H1 (cell line): ENCODE measurements around the gene VDR. TPM values are rescaled to one million over a fixed set of nuclear protein-coding genes. Genes with fewer than 3 reads are reported as not detected.

Source experiments
- CTCF ChIA-PET: fragments of 300-600 bp; sonication (Branson Sonifier 250); formaldehyde crosslinking; loops from one replicate; lab custom pipeline; 2021; ENCODE audit not compliant: partially characterized antibody; lab: Charles Lee
- POLR2A ChIA-PET: fragments of 300-600 bp; sonication (Branson Sonifier 250); formaldehyde crosslinking; loops from one replicate; lab custom pipeline; 2021; ENCODE audit warnings: inconsistent platforms; ENCODE audit not compliant: partially characterized antibody; lab: Charles Lee
- DNase-seq, 2 experiments: peaks; one replicate each; pipeline versions ENCODE4 v3.0.0 to v3.0.0-alpha.2; 2010 to 2022; ENCODE audit warnings: low spot score in 2 of 2, low read depth in 1 of 2, mixed read lengths in 1 of 2
- FAIRE-seq: peaks from 2 replicates; lab custom pipeline; 2011; peaks lifted over from hg19 to GRCh38; lab: Jason Lieb, UNC
- H2AFZ ChIP-seq: 2 replicates; pipeline ENCODE4 v1.8.1; 2012; ENCODE audit warnings: low read length, inconsistent platforms
- H2AK5ac ChIP-seq: 2 replicates; pipeline ENCODE4 v1.6.1; 2013; ENCODE audit warnings: low read depth, low read length
- H2BK120ac ChIP-seq: replicated peaks from 2 replicates; pipeline ENCODE3; 2013; ENCODE audit warnings: low read depth, low read length, inconsistent platforms
- H2BK12ac ChIP-seq: 2 replicates; pipeline ENCODE4 v1.6.1; 2013; ENCODE audit warnings: low read depth, low read length
- H2BK15ac ChIP-seq: 2 replicates; pipeline ENCODE4 v1.6.1; 2013; ENCODE audit warnings: low read length
- H2BK20ac ChIP-seq: 2 replicates; pipeline ENCODE4 v1.6.1; 2013; ENCODE audit warnings: low read length
- H2BK5ac ChIP-seq: 2 replicates; pipeline ENCODE4 v1.6.1; 2013; ENCODE audit warnings: low read depth, low read length
- H3K14ac ChIP-seq: 2 replicates; pipeline ENCODE4 v1.6.1; 2013; ENCODE audit warnings: inconsistent platforms; ENCODE audit not compliant: insufficient read length
- H3K18ac ChIP-seq: 2 replicates; pipeline ENCODE4 v1.6.1; 2013; ENCODE audit warnings: low read length; ENCODE audit errors: extremely low read depth
- H3K23ac ChIP-seq: 2 replicates; pipeline ENCODE4 v1.6.1; 2013; ENCODE audit warnings: inconsistent platforms; ENCODE audit not compliant: insufficient read length
- H3K23me2 ChIP-seq: 2 replicates; pipeline ENCODE4 v1.6.1; 2013; ENCODE audit warnings: low read depth, low read length
- H3K27ac ChIP-seq: 2 replicates; pipeline ENCODE4 v1.6.1; 2011; ENCODE audit warnings: low read depth, low read length, inconsistent platforms
- H3K27me3 ChIP-seq, 4 experiments: replicated peaks in 1 of 4; 1 replicate in 1 of 4; 2 replicates in 3 of 4; pipeline versions ENCODE4 v1.6.1 to v1.8.1; 2011 to 2013; ENCODE audit warnings: low read length in 3 of 4, mild to moderate bottlenecking in 3 of 4, inconsistent platforms in 2 of 4, mixed read lengths in 2 of 4, moderate library complexity in 1 of 4; ENCODE audit not compliant: control insufficient read depth in 3 of 4, insufficient read depth in 3 of 4; ENCODE audit errors: extremely low read depth in 1 of 4
- H3K36me3 ChIP-seq, 4 experiments: 2 replicates each; pipeline versions ENCODE4 v1.6.1 to v1.8.1; 2011 to 2013; ENCODE audit warnings: mild to moderate bottlenecking in 4 of 4, low read length in 3 of 4, moderate library complexity in 2 of 4, control low read depth in 1 of 4, inconsistent platforms in 1 of 4; ENCODE audit not compliant: insufficient read depth in 4 of 4, control insufficient read depth in 2 of 4
- H3K4ac ChIP-seq: replicated peaks from 2 replicates; pipeline ENCODE3; 2013; ENCODE audit warnings: low read length, low read depth, mixed read lengths, inconsistent platforms; ENCODE audit not compliant: insufficient read length
- H3K4me1 ChIP-seq, 4 experiments: replicated peaks in 1 of 4; 1 replicate in 1 of 4; 2 replicates in 3 of 4; pipeline versions ENCODE4 v1.6.1 to v1.8.1; 2011 to 2013; ENCODE audit warnings: low read length in 3 of 4, inconsistent platforms in 2 of 4, mixed read lengths in 1 of 4; ENCODE audit not compliant: insufficient read depth in 4 of 4, control insufficient read depth in 3 of 4
- H3K4me2 ChIP-seq, 2 experiments: 2 replicates each; pipeline versions ENCODE4 v1.6.1 to v1.8.1; 2011 to 2013; ENCODE audit warnings: low read depth in 2 of 2, low read length in 2 of 2, control low read depth in 1 of 2, inconsistent platforms in 1 of 2, mild to moderate bottlenecking in 1 of 2; ENCODE audit not compliant: insufficient read depth in 1 of 2
- H3K4me3 ChIP-seq, 4 experiments: fragments of 200-600, 300-600 bp in 1 of 4; sonication (generic), shearing (Covaris generic), sonication (Bioruptor Twin) in 1 of 4; 2 replicates each; pipeline versions ENCODE4 v1.5.1 to v1.8.1; 2011 to 2016; ENCODE audit warnings: low read length in 4 of 4, low read depth in 3 of 4, control low read depth in 2 of 4, inconsistent platforms in 2 of 4, mild to moderate bottlenecking in 2 of 4, mixed read lengths in 1 of 4, moderate library complexity in 1 of 4; ENCODE audit not compliant: insufficient read depth in 2 of 4; ENCODE audit errors: extremely low read depth in 1 of 4
- H3K56ac ChIP-seq: replicated peaks from 2 replicates; pipeline ENCODE3; 2013; ENCODE audit warnings: low read depth, mild to moderate bottlenecking, mixed read lengths, low read length, inconsistent platforms; ENCODE audit not compliant: insufficient read length
- H3K79me1 ChIP-seq: 2 replicates; pipeline ENCODE4 v1.6.1; 2013; ENCODE audit warnings: low read depth, low read length, control low read depth
- H3K79me2 ChIP-seq, 2 experiments: 2 replicates each; pipeline versions ENCODE4 v1.6.1 to v1.8.1; 2012 to 2013; ENCODE audit warnings: low read length in 2 of 2, mild to moderate bottlenecking in 2 of 2, inconsistent platforms in 1 of 2; ENCODE audit not compliant: insufficient read depth in 2 of 2, control insufficient read depth in 1 of 2
- H3K9ac ChIP-seq, 4 experiments: replicated peaks in 1 of 4; 1 replicate in 1 of 4; 2 replicates in 3 of 4; pipeline versions ENCODE4 v1.6.1 to v1.8.1; 2011 to 2013; ENCODE audit warnings: low read depth in 3 of 4, low read length in 3 of 4, control low read depth in 2 of 4, mild to moderate bottlenecking in 2 of 4, moderate library complexity in 2 of 4, inconsistent platforms in 1 of 4; ENCODE audit errors: extremely low read depth in 1 of 4
- H3K9me3 ChIP-seq, 2 experiments: 2 replicates each; pipeline versions ENCODE4 v1.6.1 to v1.8.1; 2012 to 2013; ENCODE audit warnings: mild to moderate bottlenecking in 2 of 2, moderate library complexity in 2 of 2, control low read depth in 1 of 2, inconsistent platforms in 1 of 2, low read depth in 1 of 2, low read length in 1 of 2, mixed read lengths in 1 of 2; ENCODE audit not compliant: insufficient read depth in 2 of 2
- H4K20me1 ChIP-seq, 2 experiments: replicated peaks in 1 of 2; 2 replicates each; pipeline versions ENCODE3 to v1.8.1; 2011 to 2013; ENCODE audit warnings: inconsistent platforms in 2 of 2, low read length in 2 of 2, mild to moderate bottlenecking in 1 of 2; ENCODE audit not compliant: insufficient read depth in 2 of 2, control insufficient read depth in 1 of 2
- H4K5ac ChIP-seq: 2 replicates; pipeline ENCODE4 v1.6.1; 2013; ENCODE audit warnings: low read length, low read depth, mixed read lengths, inconsistent platforms; ENCODE audit not compliant: insufficient read length
- H4K8ac ChIP-seq: 2 replicates; pipeline ENCODE4 v1.8.0; 2013; ENCODE audit warnings: mild to moderate bottlenecking, moderate library complexity, low read length, inconsistent platforms; ENCODE audit not compliant: insufficient read depth; ENCODE audit errors: extremely low read depth
- H4K91ac ChIP-seq: replicated peaks from 2 replicates; pipeline ENCODE3; 2013; ENCODE audit warnings: low read length, mixed read lengths, inconsistent platforms; ENCODE audit not compliant: insufficient read length
- CREB1 ChIP-seq: IDR thresholded peaks from 2 replicates; pipeline ENCODE4 v1.6.1; 2012; ENCODE audit warnings: inconsistent platforms
- CTBP2 ChIP-seq: IDR thresholded peaks from 2 replicates; pipeline ENCODE4 v1.7.0; 2011; ENCODE audit warnings: borderline replicate concordance, mild to moderate bottlenecking, moderate library complexity, mixed read lengths, low read length; ENCODE audit not compliant: insufficient read depth, insufficient read length
- EZH2 ChIP-seq: fragments of 200-600 bp; sonication (generic); IDR thresholded peaks from 2 replicates; pipeline ENCODE4 v1.7.1; 2012; ENCODE audit warnings: low read depth, mild to moderate bottlenecking, moderate library complexity, low read length, inconsistent platforms; ENCODE audit not compliant: severe bottlenecking
- FOSL1 ChIP-seq: IDR thresholded peaks from 2 replicates; pipeline ENCODE4 v1.6.1; 2011; ENCODE audit warnings: mild to moderate bottlenecking, low read depth, low read length, moderate library complexity; ENCODE audit not compliant: insufficient read depth
- HDAC2 ChIP-seq, 2 experiments: fragments of 300-600 bp in 1 of 2; sonication (generic) in 1 of 2; IDR thresholded peaks; 2 replicates each; pipeline ENCODE4 v1.6.1; 2011 to 2012; ENCODE audit warnings: low read depth in 2 of 2, low read length in 2 of 2, mild to moderate bottlenecking in 2 of 2, moderate library complexity in 2 of 2, borderline replicate concordance in 1 of 2, inconsistent platforms in 1 of 2
- JUN ChIP-seq: IDR thresholded peaks from 2 replicates; pipeline ENCODE4 v1.6.1; 2011; ENCODE audit warnings: low read depth, mild to moderate bottlenecking, improper control_type of control experiment, low read length
- MAFK ChIP-seq: IDR thresholded peaks from 2 replicates; pipeline ENCODE4 v1.6.1; 2012; ENCODE audit warnings: low read depth, mild to moderate bottlenecking, improper control_type of control experiment, low read length
- RBBP5 ChIP-seq: IDR thresholded peaks from 2 replicates; pipeline ENCODE4 v1.7.1; 2012; ENCODE audit warnings: low read depth, mild to moderate bottlenecking, inconsistent platforms, low read length, moderate library complexity, borderline replicate concordance
- RFX5 ChIP-seq: IDR thresholded peaks from 2 replicates; pipeline ENCODE4 v1.6.1; 2011; ENCODE audit warnings: low read depth, low read length, improper control_type of control experiment, borderline replicate concordance
- WGBS, 2 experiments: shearing (Covaris generic) in 1 of 2; methylation state at CpG; one replicate each; pipeline versions ENCODE4 v1.1.6 to v1.1.7; 2013 to 2015; ENCODE audit warnings: low lambda C conversion rate in 2 of 2, mixed read lengths in 2 of 2, inconsistent platforms in 1 of 2, low coverage in 1 of 2, missing lambda C conversion rate in 1 of 2; ENCODE audit not compliant: insufficient replicate concordance in 2 of 2, insufficient coverage in 1 of 2, insufficient read length in 1 of 2; ENCODE audit errors: extremely low coverage in 1 of 2, missing lambda C conversion rate in 1 of 2; 5-methylcytosine and 5-hydroxymethylcytosine counted together
- polyA plus RNA-seq, 7 experiments: library from polyadenylated mRNA; depleted of rRNA in 3 of 7; stranded (reverse) in 5 of 7; unstranded in 2 of 7; fragments of >200 nt in 5 of 7; fragments of 200-250 nt in 2 of 7; gene quantifications; 1 replicate in 5 of 7; 2 replicates in 1 of 7; 4 replicates in 1 of 7; pipeline versions ENCODE4 v1.2.1 to v1.2.3, GENCODE V29; 2011 to 2013; ENCODE audit warnings: missing spikeins in 2 of 7, mixed read lengths in 2 of 7
- total RNA-seq: library from RNA; stranded (reverse); fragmentation: NEBNext Ultra II Directional; extraction: Animal tissue kit (Norgen Biotek cat#: 25700); gene quantifications from 2 replicates; pipeline ENCODE4 v1.2.1, GENCODE V29; 2021
- TF ChIP-seq, protein P1 (sequence below): IDR thresholded peaks from 2 replicates; pipeline ENCODE4 v1.6.1; 2012; ENCODE audit warnings: low read length, inconsistent platforms

VDR gene
- total and polyA plus RNA-seq, 2 of the 8 experiments (the other 6 are each of a cell fraction or from before 2014, with no cell fraction given) = 0.44 to 0.65 TPM

DNA sequence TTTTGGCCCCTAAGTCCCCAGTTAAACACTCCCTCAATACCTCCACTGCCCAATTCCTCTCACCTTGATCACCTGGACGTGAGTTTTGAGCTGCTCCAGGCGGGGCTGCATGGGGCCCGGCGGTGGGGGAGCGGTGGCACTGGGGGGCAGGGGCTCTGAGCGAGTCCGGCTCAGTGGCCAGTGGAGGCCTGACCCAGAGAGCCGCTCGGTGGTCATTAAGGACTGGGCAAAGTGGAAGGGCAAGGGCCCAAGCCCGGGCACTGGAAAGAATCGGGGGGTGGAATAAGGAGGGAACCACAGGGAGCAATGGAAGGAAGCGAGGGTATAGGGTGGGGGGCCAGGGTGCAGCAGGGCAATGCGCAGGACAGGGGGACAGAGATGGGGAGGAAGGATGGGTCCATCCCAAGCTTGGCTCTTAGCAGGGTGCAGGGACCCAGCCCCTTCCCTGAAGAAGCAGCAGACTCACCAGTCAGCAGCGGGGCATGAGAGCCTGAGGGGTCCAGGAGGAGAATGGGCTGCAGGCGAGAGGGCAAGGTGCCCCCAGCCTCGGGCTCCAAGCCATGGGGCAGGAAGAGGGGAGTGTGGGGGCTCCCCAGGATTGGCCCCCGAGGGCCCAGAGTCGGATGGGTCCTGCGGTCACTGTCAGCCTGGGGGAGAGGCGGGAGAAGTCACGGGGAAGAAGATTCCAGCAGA is 109.5 kb downstream of the VDR start:
- no peaks in the 10 kb centered on the region for H3K27me3 ChIP-seq
- no peak overlapping the region for H2AK5ac ChIP-seq
- no peak overlapping the region for H3K56ac ChIP-seq
- no peak overlapping the region for H4K91ac ChIP-seq
- H3K9me3 ChIP-seq = no peaks in the 10 kb centered on the region
- H3K4me1 ChIP-seq = peaks cover 0 to 7% (median 3%) of the 10 kb centered on the region in 4 experiments; a peak in 3 of 7 replicates
- TF ChIP-seq JUN = no peak
- TF ChIP-seq MAFK = no peak
- no peak for TF ChIP-seq FOSL1
- no peak for TF ChIP-seq HDAC2 (IDR thresholded peaks at IDR 0.05; ENCODE audit: borderline replicate concordance in 1 of 2, low read depth in 2 of 2, low read length in 2 of 2)
- no peak for TF ChIP-seq EZH2
- TF ChIP-seq, protein P1, sequence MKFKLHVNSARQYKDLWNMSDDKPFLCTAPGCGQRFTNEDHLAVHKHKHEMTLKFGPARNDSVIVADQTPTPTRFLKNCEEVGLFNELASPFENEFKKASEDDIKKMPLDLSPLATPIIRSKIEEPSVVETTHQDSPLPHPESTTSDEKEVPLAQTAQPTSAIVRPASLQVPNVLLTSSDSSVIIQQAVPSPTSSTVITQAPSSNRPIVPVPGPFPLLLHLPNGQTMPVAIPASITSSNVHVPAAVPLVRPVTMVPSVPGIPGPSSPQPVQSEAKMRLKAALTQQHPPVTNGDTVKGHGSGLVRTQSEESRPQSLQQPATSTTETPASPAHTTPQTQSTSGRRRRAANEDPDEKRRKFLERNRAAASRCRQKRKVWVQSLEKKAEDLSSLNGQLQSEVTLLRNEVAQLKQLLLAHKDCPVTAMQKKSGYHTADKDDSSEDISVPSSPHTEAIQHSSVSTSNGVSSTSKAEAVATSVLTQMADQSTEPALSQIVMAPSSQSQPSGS = no peak
- no peak for TF ChIP-seq CTBP2
- no peak for TF ChIP-seq RFX5
- TF ChIP-seq CREB1 = no peak
- TF ChIP-seq RBBP5 = no peak
- H3K9ac ChIP-seq = no peak overlapping the region
- no peak overlapping the region for H3K4me2 ChIP-seq
- H3K36me3 ChIP-seq = peaks cover 4 to 38% (median 23%) of the 10 kb centered on the region in 4 experiments; a peak in 6 of 8 replicates
- no peak for FAIRE-seq
- no peak overlapping the region for H2BK15ac ChIP-seq
- H4K8ac ChIP-seq = no peak overlapping the region
- H2BK5ac ChIP-seq = no peak overlapping the region
- no peak overlapping the region for H3K27ac ChIP-seq
- peaks cover 2% of the 10 kb centered on the region in 2 experiments for H4K20me1 ChIP-seq
- H3K4me3 ChIP-seq = no peak overlapping the region
- H3K14ac ChIP-seq = no peak overlapping the region
- no peak overlapping the region for H3K18ac ChIP-seq
- no peak overlapping the region for H2BK120ac ChIP-seq
- H3K4ac ChIP-seq = no peak overlapping the region
- no peaks in the 10 kb centered on the region for H3K23me2 ChIP-seq
- H3K23ac ChIP-seq = no peak overlapping the region
- no peak overlapping the region for H2BK12ac ChIP-seq
- 90% methylated on average over 14 of the region's 21 CpGs; no CpG with 5 or more reads in 1 of the 2 experiments for WGBS, 2 experiments
- no peak overlapping the region for H2AFZ ChIP-seq
- no peak for DNase-seq
- no peak overlapping the region for H4K5ac ChIP-seq
- 0 out of 2 replicates have a peak, but pooled peaks cover 2% of the 10 kb centered on the region for H3K79me1 ChIP-seq
- no peak overlapping the region for H2BK20ac ChIP-seq
- CTCF ChIA-PET = interaction anchor here (2.2 to 58.8 kb wide), 7 partner anchors 10 to 81 kb away, joined by 8 to 2001 read pairs (median 81); no protein-coding TSS in a partner anchor
- peaks cover 0 to 3% of the 10 kb centered on the region in 2 experiments; a peak in 1 of 4 replicates for H3K79me2 ChIP-seq
- POLR2A ChIA-PET = interaction anchor here (1.2 to 29.3 kb wide), 3 partner anchors 14 to 42 kb away, joined by 3 to 480 read pairs (median 32); no protein-coding TSS in a partner anchor
